Measurements from ENCODE around the gene RUNX1. TPM values are rescaled to one million over a fixed set of nuclear protein-coding genes. Genes with fewer than 3 reads are reported as not detected.

Gene RUNX1
- total RNA-seq, 1 donor from 2014 or later: 92.1 TPM

DNA sequence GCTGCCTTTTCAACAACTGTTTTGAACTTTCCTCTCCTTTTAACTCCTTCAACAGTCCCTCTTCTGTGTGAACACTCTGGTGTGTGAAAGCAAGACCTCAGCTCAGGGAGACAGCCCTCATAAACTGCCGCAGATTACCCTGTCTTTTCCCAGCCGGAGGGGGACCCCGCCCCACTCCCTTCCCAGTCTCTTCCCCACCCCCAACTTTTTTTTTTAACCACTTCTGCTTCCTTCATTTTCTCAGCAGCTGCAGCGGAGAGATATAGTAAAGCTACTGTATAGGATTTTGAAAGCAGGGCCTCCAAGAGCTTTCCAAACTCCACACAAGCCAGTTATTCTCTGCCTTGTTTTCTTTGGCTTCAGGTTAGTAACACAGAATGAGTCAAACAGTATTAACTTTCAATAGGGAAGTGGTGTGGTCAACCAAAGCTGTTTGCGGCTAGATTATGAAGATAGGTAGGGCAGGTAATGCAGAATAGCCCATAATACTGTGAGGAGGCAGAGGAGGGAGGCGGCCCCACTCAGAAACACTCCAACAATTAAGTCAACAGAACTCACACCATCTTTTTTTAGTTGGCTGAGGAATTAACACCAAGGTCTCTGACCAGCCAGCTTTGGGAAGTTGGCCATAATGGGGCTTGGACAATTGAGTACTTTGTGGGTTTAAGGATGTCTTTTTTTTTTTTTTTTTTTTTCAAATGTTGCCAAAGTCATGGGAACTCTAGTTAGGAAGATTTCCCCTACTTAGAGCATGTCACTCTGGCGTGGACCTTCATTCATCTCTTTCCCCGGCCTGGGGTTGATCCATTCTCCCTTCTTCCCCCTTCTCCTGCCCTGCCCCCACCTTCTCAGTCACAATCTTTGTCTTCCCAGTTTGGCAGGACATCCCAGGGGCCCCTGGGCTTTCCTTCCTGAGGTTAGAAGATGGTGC is 203.3 kb downstream of the RUNX1 start:
- Mint-ChIP-seq H3K36me3 (ENCODE audit: low read depth) (peaks cover 44% of the 10 kb centered on the region), H3K27me3 (no peaks in the 10 kb centered on the region), H3K27ac (peak overlapping the region; percentile 64), H3K9me3 (no peaks in the 10 kb centered on the region), H3K4me3 (peak overlapping the region; percentile 52), H3K4me1 (peaks cover 36% of the 10 kb centered on the region)
- CTCF ChIA-PET: interaction anchor here (0.9 to 1.6 kb wide), 2 partner anchors 42 to 44 kb away, joined by 3 to 4 read pairs; no protein-coding TSS in a partner anchor
- no peak for DNase-seq
- peak; percentile 74 for ATAC-seq (ENCODE audit: low read depth)
- TF ChIP-seq CTCF (IDR thresholded peaks at IDR 0.05): no peak
- intact Hi-C loops (cut with micrococcal nuclease): loop anchor here (1.0 to 2.0 kb wide), 3 partner anchors 20 to 43 kb away; no protein-coding TSS in a partner anchor
- POLR2A ChIA-PET: interaction anchor here (0.6 to 2.4 kb wide), 7 partner anchors 11 to 79 kb away, joined by 3 to 24 read pairs (median 13); no protein-coding TSS in a partner anchor

DNA sequence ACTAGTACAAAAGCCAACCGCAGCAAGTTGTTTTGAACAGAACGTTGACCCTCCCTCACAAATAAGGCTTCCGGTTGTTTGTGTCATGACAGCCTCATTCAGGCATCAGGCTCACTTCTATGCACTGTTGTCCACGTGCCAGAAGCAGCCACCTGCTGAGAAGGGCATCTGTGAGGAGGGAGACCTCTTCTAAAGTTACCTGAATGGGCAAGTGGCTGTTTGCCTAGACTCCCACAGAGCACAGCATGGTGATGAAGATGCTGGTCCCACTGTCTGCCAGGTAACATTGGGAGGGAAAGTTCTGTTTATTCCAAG is 204.2 kb downstream of the RUNX1 start:
- POLR2A ChIA-PET: interaction anchor here (1.6 to 2.4 kb wide), 3 partner anchors 20 to 44 kb away, joined by 13 to 24 read pairs (median 17); no protein-coding TSS in a partner anchor
- peak overlapping the region; percentile 15 for H3K4me3 Mint-ChIP-seq
- H3K27ac Mint-ChIP-seq: peak overlapping the region; percentile 60
- no peaks in the 10 kb centered on the region for H3K9me3 Mint-ChIP-seq
- peaks cover 36% of the 10 kb centered on the region for H3K4me1 Mint-ChIP-seq
- no peak for TF ChIP-seq CTCF (IDR thresholded peaks at IDR 0.05)
- H3K36me3 Mint-ChIP-seq (ENCODE audit: low read depth): peaks cover 45% of the 10 kb centered on the region
- ATAC-seq (ENCODE audit: low read depth) (no peak), DNase-seq (no peak)
- intact Hi-C loops (cut with micrococcal nuclease): loop anchor here (1.0 to 2.0 kb wide), 3 partner anchors 20 to 44 kb away; no protein-coding TSS in a partner anchor
- CTCF ChIA-PET: no interaction called here
- H3K27me3 Mint-ChIP-seq: no peaks in the 10 kb centered on the region

- DNase-seq (no peak), ATAC-seq (ENCODE audit: low read depth) (peak; percentile 67)
- POLR2A ChIA-PET: interaction anchor here (2.4 kb wide), 1 partner anchor 45 kb away, joined by 24 read pairs; no protein-coding TSS in a partner anchor
- no peak for TF ChIP-seq CTCF (IDR thresholded peaks at IDR 0.05)
- CTCF ChIA-PET: no interaction called here
- Mint-ChIP-seq H3K36me3 (ENCODE audit: low read depth) (peaks cover 49% of the 10 kb centered on the region), H3K4me1 (peaks cover 36% of the 10 kb centered on the region), H3K27ac (peak overlapping the region; percentile 60), H3K9me3 (no peaks in the 10 kb centered on the region), H3K4me3 (peak overlapping the region; percentile 15), H3K27me3 (no peaks in the 10 kb centered on the region)
- intact Hi-C loops (cut with micrococcal nuclease): loop anchor here (2.0 kb wide), 2 partner anchors 37 to 45 kb away; no protein-coding TSS in a partner anchor
These were observed 204.8 kb downstream of the RUNX1 start for GRCh38 chr21:34844013-34844923.

DNA sequence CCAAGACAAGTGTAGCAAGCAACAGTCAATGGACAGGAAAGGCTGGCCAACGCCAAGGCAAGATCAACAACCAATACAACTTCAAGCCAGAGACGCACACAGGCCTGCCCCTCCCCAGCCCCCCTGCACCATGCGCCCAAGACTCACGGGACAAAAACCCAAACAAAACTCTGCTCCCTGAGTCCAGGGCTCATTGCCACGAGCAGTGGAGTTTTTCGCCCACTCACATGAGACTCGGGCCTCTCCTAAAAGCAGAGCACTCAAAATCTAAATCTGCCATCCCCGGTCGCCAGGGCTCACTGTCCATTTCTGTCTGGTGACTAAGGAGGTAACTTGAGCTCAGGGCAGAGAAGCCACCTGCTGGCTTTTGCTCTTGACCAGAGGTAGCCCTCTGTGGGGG is 205.5 kb downstream of the RUNX1 start:
- H3K27ac Mint-ChIP-seq: no peak overlapping the region
- H3K4me3 Mint-ChIP-seq: no peak overlapping the region
- H3K36me3 Mint-ChIP-seq (ENCODE audit: low read depth): peaks cover 54% of the 10 kb centered on the region
- no peak for TF ChIP-seq CTCF (IDR thresholded peaks at IDR 0.05)
- ChIA-PET CTCF (no interaction called here), POLR2A (no interaction called here)
- H3K9me3 Mint-ChIP-seq: no peaks in the 10 kb centered on the region
- no peaks in the 10 kb centered on the region for H3K27me3 Mint-ChIP-seq
- peaks cover 36% of the 10 kb centered on the region for H3K4me1 Mint-ChIP-seq
- ATAC-seq (ENCODE audit: low read depth) (no peak), DNase-seq (no peak)
- intact Hi-C loops (cut with micrococcal nuclease): no loop called here

Measured in activated B cell treated with CpG ODN at 0.5 μM for 24 hours (primary cell).